Fibroblast of lung (primary cell): ENCODE data around the gene LPP. TPM values are rescaled to one million over a fixed set of nuclear protein-coding genes. Genes with fewer than 3 reads are reported as not detected.

Experiments used
- DNase-seq, 2 donors: peaks; one replicate each; pipeline versions ENCODE4 v3.0.0 to v3.0.0-alpha.2; 2010; ENCODE audit warnings: low read depth in 2 of 2
- H2AFZ ChIP-seq: 2 replicates; pipeline ENCODE4 v1.5.1; 2012; ENCODE audit warnings: low read length, control low read depth, inconsistent platforms
- H3K27ac ChIP-seq: 2 replicates; pipeline ENCODE4 v1.5.1; 2011; ENCODE audit warnings: low read length, control low read depth; ENCODE audit not compliant: insufficient read depth
- H3K27me3 ChIP-seq: 2 replicates; pipeline ENCODE4 v1.5.1; 2011; ENCODE audit warnings: mild to moderate bottlenecking, low read length; ENCODE audit not compliant: control insufficient read depth, insufficient read depth
- H3K36me3 ChIP-seq: 2 replicates; pipeline ENCODE4 v1.5.1; 2011; ENCODE audit warnings: low read length; ENCODE audit not compliant: control insufficient read depth, insufficient read depth
- H3K4me1 ChIP-seq: 2 replicates; pipeline ENCODE4 v1.5.1; 2011; ENCODE audit warnings: low read length; ENCODE audit not compliant: control insufficient read depth, insufficient read depth; ENCODE audit errors: extremely low read depth
- H3K4me2 ChIP-seq: 2 replicates; pipeline ENCODE4 v1.5.1; 2011; ENCODE audit warnings: low read length, control low read depth; ENCODE audit not compliant: insufficient read depth; ENCODE audit errors: extremely low read depth
- H3K4me3 ChIP-seq, 4 experiments: fragments of 200-600 bp in 1 of 4; sonication (generic) in 1 of 4; replicated peaks in 1 of 4; 2 replicates each; pipeline ENCODE4 v1.5.1; 2011 to 2016; ENCODE audit warnings: low read length in 4 of 4, low read depth in 3 of 4, mild to moderate bottlenecking in 3 of 4, control low read depth in 2 of 4, inconsistent platforms in 1 of 4, mixed read lengths in 1 of 4; ENCODE audit not compliant: insufficient read depth in 1 of 4; ENCODE audit errors: control extremely low read depth in 1 of 4
- H3K79me2 ChIP-seq: 2 replicates; pipeline ENCODE4 v1.5.1; 2012; ENCODE audit warnings: mild to moderate bottlenecking, low read length, inconsistent platforms; ENCODE audit not compliant: control insufficient read depth, insufficient read depth
- H3K9ac ChIP-seq: 2 replicates; pipeline ENCODE4 v1.5.1; 2011; ENCODE audit warnings: mild to moderate bottlenecking, low read length, control low read depth; ENCODE audit not compliant: insufficient read depth
- H3K9me3 ChIP-seq: 2 replicates; pipeline ENCODE4 v1.5.1; 2012; ENCODE audit warnings: low read depth, low read length; ENCODE audit not compliant: control insufficient read depth, insufficient read depth
- H4K20me1 ChIP-seq: 2 replicates; pipeline ENCODE4 v1.5.1; 2011; ENCODE audit warnings: low read length; ENCODE audit not compliant: control insufficient read depth, insufficient read depth; ENCODE audit errors: extremely low read depth
- EZH2 ChIP-seq: IDR thresholded peaks from 2 replicates; pipeline ENCODE4 v1.5.1; 2012; ENCODE audit warnings: low read length, control low read depth, mild to moderate bottlenecking; ENCODE audit errors: missing control alignments
- polyA plus RNA-seq, 2 donors: library from polyadenylated mRNA; depleted of rRNA in 1 of 2; stranded (reverse) in 1 of 2; unstranded in 1 of 2; fragments of >200 nt; gene quantifications; 2 replicates each; pipeline ENCODE4 v1.2.1, GENCODE V29; 2011 to 2012; ENCODE audit warnings: missing spikeins in 1 of 2
- total RNA-seq: library from RNA; depleted of rRNA; stranded (reverse); fragments of >200 nt; gene quantifications from 2 replicates; pipeline ENCODE4 v1.2.1, GENCODE V29; 2014
- TF ChIP-seq, protein P1 (sequence below), 2 donors: IDR thresholded peaks in 1 of 2; conservative IDR thresholded peaks in 1 of 2; 1 replicate in 1 of 2; 2 replicates in 1 of 2; pipeline ENCODE4 v1.5.1; 2011 to 2012; ENCODE audit warnings: low read length in 2 of 2, control low read depth in 1 of 2, inconsistent platforms in 1 of 2, low read depth in 1 of 2, mild to moderate bottlenecking in 1 of 2

Gene LPP
- total and polyA plus RNA-seq, 2 donors (not counting 1 experiment from before 2014, with no cell fraction given), result 69.0 to 124 TPM

- no peaks in the 10 kb centered on the region for H3K9me3 ChIP-seq
- H3K4me1 ChIP-seq, result no peaks in the 10 kb centered on the region
- DNase-seq, result no peak
- H3K9ac ChIP-seq, result no peak overlapping the region
- no peaks in the 10 kb centered on the region for H3K27me3 ChIP-seq
- H3K36me3 ChIP-seq, result no peaks in the 10 kb centered on the region
- H3K79me2 ChIP-seq, result peaks cover under 1% of the 10 kb centered on the region
- no peaks in the 10 kb centered on the region for H4K20me1 ChIP-seq
- no peak overlapping the region for H3K4me2 ChIP-seq
- TF ChIP-seq EZH2, result no peak
- TF ChIP-seq, protein P1, sequence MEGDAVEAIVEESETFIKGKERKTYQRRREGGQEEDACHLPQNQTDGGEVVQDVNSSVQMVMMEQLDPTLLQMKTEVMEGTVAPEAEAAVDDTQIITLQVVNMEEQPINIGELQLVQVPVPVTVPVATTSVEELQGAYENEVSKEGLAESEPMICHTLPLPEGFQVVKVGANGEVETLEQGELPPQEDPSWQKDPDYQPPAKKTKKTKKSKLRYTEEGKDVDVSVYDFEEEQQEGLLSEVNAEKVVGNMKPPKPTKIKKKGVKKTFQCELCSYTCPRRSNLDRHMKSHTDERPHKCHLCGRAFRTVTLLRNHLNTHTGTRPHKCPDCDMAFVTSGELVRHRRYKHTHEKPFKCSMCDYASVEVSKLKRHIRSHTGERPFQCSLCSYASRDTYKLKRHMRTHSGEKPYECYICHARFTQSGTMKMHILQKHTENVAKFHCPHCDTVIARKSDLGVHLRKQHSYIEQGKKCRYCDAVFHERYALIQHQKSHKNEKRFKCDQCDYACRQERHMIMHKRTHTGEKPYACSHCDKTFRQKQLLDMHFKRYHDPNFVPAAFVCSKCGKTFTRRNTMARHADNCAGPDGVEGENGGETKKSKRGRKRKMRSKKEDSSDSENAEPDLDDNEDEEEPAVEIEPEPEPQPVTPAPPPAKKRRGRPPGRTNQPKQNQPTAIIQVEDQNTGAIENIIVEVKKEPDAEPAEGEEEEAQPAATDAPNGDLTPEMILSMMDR (conservative IDR thresholded peaks at IDR 0.05 in 1 of 2, IDR thresholded peaks at IDR 0.05 in 1 of 2; ENCODE audit: low read depth in 1 of 2, low read length in 2 of 2), result no peak
- H3K4me3 ChIP-seq, result no peak overlapping the region
- H2AFZ ChIP-seq, result no peak overlapping the region
- H3K27ac ChIP-seq, result no peak overlapping the region
Measured at GRCh38 chr3:188446766-188447165, 292.8 kb downstream of the LPP start.

GRCh38 chr3:188448813-188449212 lies 294.9 kb downstream of the LPP start:
- Histone ChIP-seq H3K36me3 (no peaks in the 10 kb centered on the region), H4K20me1 (no peaks in the 10 kb centered on the region), H2AFZ (no peak overlapping the region), H3K9ac (no peak overlapping the region), H3K4me2 (no peak overlapping the region), H3K27me3 (no peaks in the 10 kb centered on the region), H3K4me3 (no peak overlapping the region), H3K27ac (no peak overlapping the region), H3K79me2 (peaks cover 5% of the 10 kb centered on the region), H3K4me1 (no peaks in the 10 kb centered on the region), H3K9me3 (no peaks in the 10 kb centered on the region)
- DNase-seq, result no peak
- TF ChIP-seq EZH2, result no peak
- TF ChIP-seq, protein P1 (conservative IDR thresholded peaks at IDR 0.05 in 1 of 2, IDR thresholded peaks at IDR 0.05 in 1 of 2; ENCODE audit: low read depth in 1 of 2, low read length in 2 of 2), result no peak

GRCh38 chr3:188449421-188449820 lies 295.5 kb downstream of the LPP start:
- H4K20me1 ChIP-seq, result no peaks in the 10 kb centered on the region
- H3K36me3 ChIP-seq, result no peaks in the 10 kb centered on the region
- H3K4me3 ChIP-seq, result no peak overlapping the region
- H3K4me2 ChIP-seq, result no peak overlapping the region
- H3K27ac ChIP-seq, result no peak overlapping the region
- no peak overlapping the region for H2AFZ ChIP-seq
- no peak for TF ChIP-seq EZH2
- TF ChIP-seq, protein P1 (conservative IDR thresholded peaks at IDR 0.05 in 1 of 2, IDR thresholded peaks at IDR 0.05 in 1 of 2; ENCODE audit: low read depth in 1 of 2, low read length in 2 of 2), result no peak
- H3K27me3 ChIP-seq, result no peaks in the 10 kb centered on the region
- H3K4me1 ChIP-seq, result no peaks in the 10 kb centered on the region
- no peak overlapping the region for H3K9ac ChIP-seq
- H3K9me3 ChIP-seq, result no peaks in the 10 kb centered on the region
- peak in 1 of 2 donors; percentile 52 for DNase-seq
- H3K79me2 ChIP-seq, result peaks cover 7% of the 10 kb centered on the region
